Smooth muscle cell of the brain vasculature (primary cell): ENCODE results near the gene CPEB3.
"Not testable (repeated sequence)": the region's sequence is repeated elsewhere in the genome, so short reads cannot be mapped to it uniquely, and the experiment has no call there.

ENCODE experiments used
- DNase-seq: peaks from one replicate; pipeline ENCODE4 v3.0.0-alpha.2; 2012; ENCODE audit warnings: low read depth, low spot score

The CPEB3 gene

GRCh38 chr10:92142949-92143348 is 147.9 kb downstream of the CPEB3 start:
- DNase-seq = no peak

DNA sequence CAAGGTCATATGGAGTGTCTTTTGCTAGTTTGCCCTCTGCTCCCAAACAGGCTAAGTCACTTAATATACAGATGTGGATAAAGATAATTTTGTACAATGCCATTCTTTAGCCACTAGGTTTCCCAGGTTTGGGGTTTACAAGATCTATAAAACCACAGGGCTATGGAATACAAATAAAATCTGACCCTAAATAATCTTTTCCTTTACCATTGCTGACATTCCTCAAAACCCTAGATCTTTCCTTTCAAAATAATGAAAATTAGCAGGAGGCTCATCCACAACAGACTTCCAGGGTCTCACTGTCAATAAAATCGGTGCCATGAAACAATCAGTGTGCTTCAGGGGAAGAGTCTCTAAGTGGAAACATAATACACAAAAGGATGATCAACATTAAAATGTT is 148.4 kb downstream of the CPEB3 start:
- DNase-seq = no peak

DNA sequence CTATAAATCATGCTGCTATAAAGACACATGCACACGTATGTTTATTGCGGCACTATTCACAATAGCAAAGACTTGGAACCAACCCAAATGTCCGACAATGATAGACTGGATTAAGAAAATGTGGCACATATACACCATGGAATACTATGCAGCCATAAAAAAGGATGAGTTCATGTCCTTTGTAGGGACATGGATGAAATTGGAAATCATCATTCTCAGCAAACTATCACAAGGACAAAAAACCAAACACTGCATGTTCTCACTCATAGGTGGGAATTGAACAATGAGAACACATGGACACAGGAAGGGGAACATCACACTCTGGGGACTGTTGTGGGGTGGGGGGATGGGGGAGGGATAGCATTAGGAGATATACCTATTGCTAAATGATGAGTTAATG is 149.7 kb downstream of the CPEB3 start:
- not testable (repeated sequence) for DNase-seq

DNA sequence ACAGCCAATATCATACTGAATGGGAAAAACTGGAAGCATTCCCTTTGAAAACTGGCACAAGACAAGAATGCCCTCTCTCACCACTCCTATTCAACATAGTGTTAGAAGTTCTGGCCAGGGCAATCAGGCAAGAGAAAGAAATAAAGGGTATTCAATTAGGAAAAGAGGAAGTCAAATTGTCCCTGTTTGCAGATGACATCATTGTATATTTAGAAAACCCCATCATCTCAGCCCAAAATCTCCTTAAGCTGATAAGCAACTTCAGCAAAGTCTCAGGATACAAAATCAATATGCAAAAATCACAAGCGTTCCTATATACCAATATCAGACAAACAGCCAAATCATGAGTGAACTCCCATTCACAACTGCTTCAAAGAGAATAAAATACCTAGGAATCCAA is 156.8 kb downstream of the CPEB3 start:
- DNase-seq = not testable (repeated sequence)

- no peak for DNase-seq
Measured at GRCh38 chr10:92131275-92131820, 159.5 kb downstream of the CPEB3 start.

- no peak for DNase-seq
Measured at GRCh38 chr10:92130622-92131274, 160.1 kb downstream of the CPEB3 start.

DNA sequence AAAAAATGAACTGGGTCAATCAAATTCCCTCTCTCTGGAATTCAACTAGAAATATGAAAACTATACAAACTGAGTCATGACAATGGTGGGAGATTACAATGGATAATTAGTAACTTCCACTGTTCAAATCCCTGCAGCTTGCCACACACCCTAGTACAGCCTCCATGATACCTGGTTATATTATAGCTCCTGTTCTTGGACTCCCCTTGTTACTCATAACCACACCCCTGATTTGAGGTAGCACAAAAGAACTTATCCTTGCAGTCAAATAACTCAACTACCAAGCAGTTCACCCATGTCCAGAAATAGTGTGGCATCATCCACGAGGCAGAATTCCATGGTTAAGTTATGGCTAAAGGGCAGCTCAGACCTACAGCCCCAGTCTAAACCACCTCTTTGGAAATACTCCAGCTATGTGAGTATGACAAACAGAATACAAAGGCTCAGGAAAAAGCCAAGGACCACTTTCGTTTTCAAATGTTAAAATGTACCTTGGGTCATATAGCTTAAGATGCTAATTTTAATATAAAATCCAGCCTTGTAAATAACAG is 164.7 kb downstream of the CPEB3 start:
- DNase-seq = no peak

DNA sequence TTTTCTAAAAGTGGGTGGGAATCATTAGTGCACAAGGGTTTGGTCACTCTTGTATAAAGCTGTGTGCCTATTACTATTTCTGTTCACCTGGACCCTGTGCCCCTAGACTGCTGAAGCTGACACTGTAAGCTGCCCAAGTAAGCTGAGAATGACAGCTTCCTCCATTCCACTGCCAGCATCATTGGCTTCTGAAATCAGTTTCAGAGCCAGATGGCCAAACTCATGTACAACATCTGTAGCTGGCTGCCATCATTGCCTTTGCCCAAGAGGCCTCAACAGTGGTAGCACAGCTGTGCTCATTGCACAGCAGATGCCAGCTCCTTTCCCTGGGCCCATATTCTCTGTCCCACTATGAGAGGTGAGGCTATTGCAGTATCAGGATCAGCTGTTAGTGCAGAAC is 165.7 kb downstream of the CPEB3 start:
- no peak for DNase-seq

- DNase-seq = peak; percentile 77
Measured at GRCh38 chr10:92124616-92125143, 166.2 kb downstream of the CPEB3 start.

DNA sequence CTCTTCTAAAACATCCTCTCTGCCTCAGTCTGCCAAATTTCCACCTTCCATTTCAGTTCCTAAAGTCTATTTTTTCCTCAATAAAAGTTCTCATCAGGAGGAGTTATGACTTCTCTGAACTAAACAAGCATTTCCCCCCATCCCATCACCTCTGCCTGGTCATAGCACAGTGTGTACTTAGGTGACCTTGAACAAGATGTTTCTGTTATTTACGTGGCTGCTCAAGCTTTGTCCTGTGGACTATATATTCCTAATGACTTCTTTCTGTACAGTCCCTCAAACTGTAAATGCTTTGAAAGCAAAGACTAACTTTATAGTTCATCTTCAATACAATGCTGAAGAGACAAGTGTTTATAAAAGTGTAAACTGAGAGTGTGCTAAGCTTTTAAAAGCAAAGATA is 166.9 kb downstream of the CPEB3 start:
- no peak for DNase-seq

DNA sequence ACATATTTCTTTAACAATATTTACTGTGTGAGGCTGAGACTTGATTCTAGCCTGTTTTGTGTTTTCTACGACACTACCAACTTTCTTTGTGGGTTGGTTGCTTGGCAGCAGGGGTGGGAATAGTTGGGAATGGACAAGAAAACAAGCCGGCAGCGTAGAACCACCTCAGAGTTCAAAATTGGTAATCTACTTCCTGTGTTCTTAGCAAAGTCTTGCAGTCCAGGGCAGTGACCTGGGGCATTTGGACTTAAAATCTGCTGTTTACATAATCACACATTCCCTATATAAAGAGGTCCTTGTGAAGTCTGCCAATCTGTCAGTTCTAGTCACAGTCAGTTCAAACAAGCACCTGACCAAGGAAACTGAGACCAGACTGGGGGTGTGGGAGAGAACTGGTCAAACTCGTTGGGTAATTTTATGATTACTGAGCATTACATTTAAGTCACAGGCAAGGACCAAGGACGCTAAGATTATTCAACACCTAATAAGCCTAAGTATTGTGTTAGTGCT is 167.9 kb downstream of the CPEB3 start:
- no peak for DNase-seq

- DNase-seq = no peak
Measured at GRCh38 chr10:92121686-92122492, 169.0 kb downstream of the CPEB3 start.

GRCh38 chr10:92119340-92119739 is 171.5 kb downstream of the CPEB3 start:
- DNase-seq = no peak

DNA sequence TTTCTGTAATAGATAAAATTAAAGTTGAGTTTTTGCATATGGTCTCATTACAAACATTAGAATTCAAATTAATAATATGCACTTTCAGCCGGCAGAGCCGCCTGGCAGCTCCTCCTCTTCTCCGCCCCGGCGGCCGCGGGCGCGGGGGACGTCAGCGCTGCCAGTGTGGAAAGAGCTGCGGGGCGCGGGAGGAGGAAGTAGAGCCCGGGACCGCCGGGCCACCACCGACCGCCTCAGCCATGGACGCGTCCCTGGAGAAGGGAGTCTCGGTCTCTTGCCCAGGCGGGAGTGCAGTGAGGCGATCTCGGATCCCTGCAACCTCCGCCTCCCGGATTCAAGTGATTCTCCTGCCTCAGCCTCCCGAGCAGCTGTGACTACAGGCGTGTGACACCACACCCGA is 176.0 kb downstream of the CPEB3 start:
- DNase-seq = not testable (repeated sequence)

- DNase-seq = no peak
Measured at GRCh38 chr10:92113911-92114600, 176.8 kb downstream of the CPEB3 start.

GRCh38 chr10:92112462-92112861 is 178.4 kb downstream of the CPEB3 start:
- no peak for DNase-seq

DNA sequence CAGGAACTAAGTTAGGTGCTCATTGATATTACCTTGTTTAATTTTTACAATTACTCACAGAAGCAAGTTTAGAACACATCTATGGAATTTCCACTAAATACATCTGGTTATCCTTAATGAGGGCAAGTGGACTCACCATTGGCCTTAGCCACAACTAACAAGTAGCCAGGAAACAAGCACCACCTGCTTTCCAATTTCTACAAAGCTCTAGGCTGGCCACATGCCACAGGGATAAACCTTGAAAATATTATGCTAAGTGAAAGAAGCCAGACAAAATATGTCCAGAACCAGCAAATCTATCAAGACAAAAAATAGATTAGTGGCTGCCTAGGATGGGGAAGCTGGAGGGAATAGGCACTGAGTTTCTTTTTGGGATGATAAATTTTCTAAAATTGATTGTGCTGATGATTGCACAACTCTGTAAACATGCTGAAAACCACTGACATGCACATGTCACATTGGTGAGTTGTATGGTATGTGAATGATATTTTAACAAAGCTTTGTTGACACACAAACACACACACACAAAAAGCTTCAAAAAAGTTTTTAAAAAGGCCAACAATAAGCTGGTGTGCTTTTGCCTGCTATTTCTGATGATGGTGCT is 179.4 kb downstream of the CPEB3 start:
- no peak for DNase-seq

DNA sequence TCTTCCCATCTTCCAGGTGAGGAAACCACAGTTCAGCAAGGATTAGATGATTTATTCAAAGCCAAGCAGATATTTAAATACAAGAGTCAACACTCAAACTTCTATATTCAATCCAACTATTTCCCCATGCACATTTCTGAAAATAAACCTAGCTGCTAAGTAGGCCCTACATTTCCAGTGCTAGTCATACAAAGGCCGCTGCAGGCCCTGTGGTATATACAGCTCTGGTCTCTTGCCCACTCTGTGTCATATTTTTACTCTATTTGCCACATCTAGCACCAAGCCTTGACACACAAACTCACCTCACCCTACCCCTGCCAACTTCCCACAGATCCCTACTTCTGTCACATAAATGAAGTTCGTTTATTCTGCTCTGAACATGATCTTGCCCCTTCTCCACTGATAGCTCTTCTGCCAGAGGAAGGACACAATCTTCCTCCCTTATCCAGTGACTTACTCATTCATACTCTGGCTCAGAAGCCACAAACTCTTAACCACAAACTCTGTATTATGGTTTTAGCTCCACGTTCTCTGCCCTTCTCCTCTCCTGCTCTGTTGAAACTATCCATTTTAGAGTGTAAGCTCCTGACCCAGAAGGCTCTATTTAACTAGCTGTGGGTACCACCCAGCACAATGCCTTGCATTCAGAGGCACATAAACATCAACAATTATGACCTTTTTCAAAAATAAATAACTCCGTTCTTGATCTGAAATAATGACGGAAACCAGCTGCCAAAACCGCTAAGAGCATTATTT is 180.7 kb downstream of the CPEB3 start:
- no peak for DNase-seq

DNA sequence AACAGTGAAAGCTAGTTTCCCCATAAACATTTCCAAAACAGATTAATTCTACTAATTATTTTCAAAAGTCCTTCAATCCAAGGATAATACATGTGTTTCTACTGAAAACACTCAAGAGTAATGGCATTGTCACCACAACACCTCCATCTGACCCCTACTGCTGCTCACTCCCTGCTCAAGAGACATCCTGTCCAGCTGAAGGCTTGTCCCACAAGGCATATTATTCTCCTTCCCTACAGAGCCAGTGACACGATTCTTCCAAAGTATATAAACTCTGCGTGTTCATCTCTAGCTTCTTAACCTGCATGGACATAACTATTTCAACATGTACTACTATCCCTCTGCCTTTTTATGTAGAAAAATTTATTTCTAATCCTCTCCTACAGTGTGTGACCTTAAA is 182.1 kb downstream of the CPEB3 start:
- DNase-seq = no peak

- no peak for DNase-seq
Measured at GRCh38 chr10:92108120-92108519, 182.8 kb downstream of the CPEB3 start.
